ENCODE results near the gene RNF212.
A peak's percentile ranks its signal among the peaks of the same experiment; 100 is the strongest.

Gene RNF212

DNA sequence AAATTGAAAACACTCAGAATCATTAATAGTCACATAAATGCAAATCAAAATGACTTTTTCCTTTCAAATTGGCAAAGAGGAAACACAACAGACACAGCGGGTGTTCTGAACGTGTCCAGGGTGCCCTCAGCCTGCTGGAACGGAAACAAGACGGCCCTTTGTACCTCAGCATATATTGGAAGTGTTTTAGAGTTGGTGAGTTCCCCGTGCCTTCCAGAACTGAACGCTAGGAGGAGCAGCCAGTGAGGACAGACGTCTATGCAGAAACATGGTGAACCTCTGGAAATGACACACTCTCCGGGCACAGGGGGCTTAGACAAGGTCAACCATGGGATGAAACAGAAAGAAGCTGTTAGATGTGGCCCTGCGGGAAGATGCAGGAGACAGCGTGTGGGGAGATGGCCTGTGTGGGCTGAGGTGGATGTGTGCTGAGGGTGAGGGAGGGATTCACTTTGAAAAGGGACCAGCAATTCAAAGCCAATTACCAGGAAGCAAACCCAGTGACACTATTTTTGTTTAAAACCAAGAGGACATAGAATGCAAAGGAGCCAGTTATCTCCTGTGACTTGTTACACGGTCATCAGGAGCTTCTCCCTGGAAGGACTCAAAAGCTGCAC, 40.4 kb downstream of the RNF212 start:
- H3K36me3 ChIP-seq (replicated peaks; ENCODE audit: low read depth, low read length), result no peaks in the 10 kb centered on the region
- no peak overlapping the region for H3K4me3 ChIP-seq (ENCODE audit: low read length)
- no peaks in the 10 kb centered on the region for H3K79me2 ChIP-seq (ENCODE audit: low read length)
- H4K20me1 ChIP-seq (ENCODE audit: insufficient read depth, low read length), result no peaks in the 10 kb centered on the region
- H3K9me3 ChIP-seq (ENCODE audit: insufficient read depth, low read length), result no peaks in the 10 kb centered on the region
- no peak for TF ChIP-seq EZH2phosphoT487 (IDR thresholded peaks at IDR 0.05; ENCODE audit: low read depth)
- TF ChIP-seq, protein P1, sequence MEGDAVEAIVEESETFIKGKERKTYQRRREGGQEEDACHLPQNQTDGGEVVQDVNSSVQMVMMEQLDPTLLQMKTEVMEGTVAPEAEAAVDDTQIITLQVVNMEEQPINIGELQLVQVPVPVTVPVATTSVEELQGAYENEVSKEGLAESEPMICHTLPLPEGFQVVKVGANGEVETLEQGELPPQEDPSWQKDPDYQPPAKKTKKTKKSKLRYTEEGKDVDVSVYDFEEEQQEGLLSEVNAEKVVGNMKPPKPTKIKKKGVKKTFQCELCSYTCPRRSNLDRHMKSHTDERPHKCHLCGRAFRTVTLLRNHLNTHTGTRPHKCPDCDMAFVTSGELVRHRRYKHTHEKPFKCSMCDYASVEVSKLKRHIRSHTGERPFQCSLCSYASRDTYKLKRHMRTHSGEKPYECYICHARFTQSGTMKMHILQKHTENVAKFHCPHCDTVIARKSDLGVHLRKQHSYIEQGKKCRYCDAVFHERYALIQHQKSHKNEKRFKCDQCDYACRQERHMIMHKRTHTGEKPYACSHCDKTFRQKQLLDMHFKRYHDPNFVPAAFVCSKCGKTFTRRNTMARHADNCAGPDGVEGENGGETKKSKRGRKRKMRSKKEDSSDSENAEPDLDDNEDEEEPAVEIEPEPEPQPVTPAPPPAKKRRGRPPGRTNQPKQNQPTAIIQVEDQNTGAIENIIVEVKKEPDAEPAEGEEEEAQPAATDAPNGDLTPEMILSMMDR (IDR thresholded peaks at IDR 0.05; ENCODE audit: low read depth, low read length), result peak; percentile 59
- H3K4me2 ChIP-seq (ENCODE audit: low read length), result no peak overlapping the region
- peaks cover 8% of the 10 kb centered on the region; the same call in 1 of the 2 replicates for H3K27me3 ChIP-seq (ENCODE audit: low read depth, low read length)
- no peaks in the 10 kb centered on the region for H3K4me1 ChIP-seq (ENCODE audit: low read length)
- H3K9ac ChIP-seq (ENCODE audit: low read length), result no peak overlapping the region
- H2AFZ ChIP-seq (ENCODE audit: low read depth, low read length), result no peak overlapping the region
- H3K27ac ChIP-seq (ENCODE audit: low read length), result no peak overlapping the region

DNA sequence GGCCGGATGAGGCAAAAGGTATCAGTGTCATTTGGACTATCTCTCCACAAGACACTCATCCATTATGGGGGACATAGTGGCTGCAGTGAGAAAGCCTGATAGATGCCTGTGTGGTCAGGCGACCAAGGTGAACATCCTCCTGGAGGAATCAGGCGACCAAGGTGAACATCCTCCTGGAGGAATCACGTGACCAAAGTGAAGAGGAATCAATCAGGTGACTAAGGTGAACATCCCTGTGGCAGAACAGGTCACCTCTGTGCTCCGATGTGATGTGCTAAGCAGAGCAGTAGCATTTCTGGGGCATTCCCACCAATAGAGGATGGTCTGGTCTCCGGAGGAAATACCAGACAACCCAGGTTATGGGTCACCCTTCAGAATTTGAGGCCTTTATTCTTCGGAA, 44.0 kb downstream of the RNF212 start:
- H3K4me3 ChIP-seq (ENCODE audit: low read length), result no peak overlapping the region
- no peak overlapping the region for H3K27ac ChIP-seq (ENCODE audit: low read length)
- H3K36me3 ChIP-seq (replicated peaks; ENCODE audit: low read depth, low read length), result no peaks in the 10 kb centered on the region
- H3K9ac ChIP-seq (ENCODE audit: low read length), result no peak overlapping the region
- TF ChIP-seq EZH2phosphoT487 (IDR thresholded peaks at IDR 0.05; ENCODE audit: low read depth), result no peak
- TF ChIP-seq, protein P1 (IDR thresholded peaks at IDR 0.05; ENCODE audit: low read depth, low read length), result no peak
- no peaks in the 10 kb centered on the region for H3K9me3 ChIP-seq (ENCODE audit: insufficient read depth, low read length)
- H3K27me3 ChIP-seq (ENCODE audit: low read depth, low read length), result peaks cover 9% of the 10 kb centered on the region; the same call in 1 of the 2 replicates
- no peaks in the 10 kb centered on the region for H3K79me2 ChIP-seq (ENCODE audit: low read length)
- H2AFZ ChIP-seq (ENCODE audit: low read depth, low read length), result no peak overlapping the region
- H3K4me1 ChIP-seq (ENCODE audit: low read length), result no peaks in the 10 kb centered on the region
- no peak overlapping the region for H3K4me2 ChIP-seq (ENCODE audit: low read length)
- H4K20me1 ChIP-seq (ENCODE audit: insufficient read depth, low read length), result no peaks in the 10 kb centered on the region

DNA sequence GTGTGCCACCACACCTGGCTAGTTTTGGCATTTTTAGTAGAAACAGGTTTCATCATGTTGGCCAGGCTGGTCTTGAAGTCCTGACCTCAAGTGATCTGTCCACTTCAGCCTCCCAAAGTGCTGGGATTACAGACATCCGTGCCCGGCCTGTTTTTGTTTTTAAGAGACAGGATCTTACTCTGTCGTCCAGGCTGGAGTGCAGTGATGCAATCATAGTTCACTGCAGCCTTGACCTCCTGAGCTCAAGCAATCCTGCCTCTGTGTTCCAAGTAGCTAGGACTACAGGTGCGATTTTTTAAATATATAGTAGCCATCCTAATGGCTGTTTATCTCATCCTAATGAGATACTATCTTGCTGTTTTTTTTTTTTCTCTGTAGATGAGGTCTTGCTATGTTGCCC, 47.6 kb downstream of the RNF212 start:
- no peak for TF ChIP-seq EZH2phosphoT487 (IDR thresholded peaks at IDR 0.05; ENCODE audit: low read depth)
- TF ChIP-seq, protein P1 (IDR thresholded peaks at IDR 0.05; ENCODE audit: low read depth, low read length), result no peak
- no peaks in the 10 kb centered on the region for H3K79me2 ChIP-seq (ENCODE audit: low read length)
- H2AFZ ChIP-seq (ENCODE audit: low read depth, low read length), result no peak overlapping the region
- no peaks in the 10 kb centered on the region for H3K9me3 ChIP-seq (ENCODE audit: insufficient read depth, low read length)
- H3K4me1 ChIP-seq (ENCODE audit: low read length), result no peaks in the 10 kb centered on the region
- H3K9ac ChIP-seq (ENCODE audit: low read length), result no peak overlapping the region
- H3K4me3 ChIP-seq (ENCODE audit: low read length), result no peak overlapping the region
- no peak overlapping the region for H3K4me2 ChIP-seq (ENCODE audit: low read length)
- H3K27me3 ChIP-seq (ENCODE audit: low read depth, low read length), result peaks cover 31% of the 10 kb centered on the region
- no peaks in the 10 kb centered on the region for H4K20me1 ChIP-seq (ENCODE audit: insufficient read depth, low read length)
- H3K27ac ChIP-seq (ENCODE audit: low read length), result no peak overlapping the region
- no peaks in the 10 kb centered on the region for H3K36me3 ChIP-seq (replicated peaks; ENCODE audit: low read depth, low read length)

DNA sequence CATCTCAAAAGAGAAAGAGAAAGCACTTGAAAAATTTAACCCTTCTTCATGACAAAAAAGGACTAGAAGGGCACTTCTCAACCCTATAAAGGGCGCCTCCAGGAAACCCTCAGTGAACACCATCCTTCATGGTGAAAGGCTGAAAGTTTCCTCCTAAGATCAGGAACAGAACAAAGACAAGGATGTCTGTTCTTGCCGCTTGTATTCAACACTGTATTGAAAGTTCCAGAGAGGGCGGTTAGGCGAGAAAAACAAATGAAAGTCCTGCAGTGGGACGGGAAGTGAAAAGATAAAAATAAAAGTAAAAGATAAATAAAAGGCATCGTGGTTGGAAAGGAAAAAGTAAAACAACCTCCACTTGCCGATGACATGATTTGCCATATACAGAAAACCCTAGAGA, 50.9 kb downstream of the RNF212 start:
- H3K9ac ChIP-seq (ENCODE audit: low read length), result no peak overlapping the region
- H3K9me3 ChIP-seq (ENCODE audit: insufficient read depth, low read length), result no peaks in the 10 kb centered on the region
- H3K36me3 ChIP-seq (replicated peaks; ENCODE audit: low read depth, low read length), result no peaks in the 10 kb centered on the region
- TF ChIP-seq, protein P1 (IDR thresholded peaks at IDR 0.05; ENCODE audit: low read depth, low read length), result no peak
- TF ChIP-seq EZH2phosphoT487 (IDR thresholded peaks at IDR 0.05; ENCODE audit: low read depth), result no peak
- H3K4me3 ChIP-seq (ENCODE audit: low read length), result no peak overlapping the region
- no peak overlapping the region for H2AFZ ChIP-seq (ENCODE audit: low read depth, low read length)
- no peak overlapping the region for H3K27ac ChIP-seq (ENCODE audit: low read length)
- H3K4me1 ChIP-seq (ENCODE audit: low read length), result no peaks in the 10 kb centered on the region
- H4K20me1 ChIP-seq (ENCODE audit: insufficient read depth, low read length), result no peaks in the 10 kb centered on the region
- H3K79me2 ChIP-seq (ENCODE audit: low read length), result no peaks in the 10 kb centered on the region
- H3K27me3 ChIP-seq (ENCODE audit: low read depth, low read length), result peaks cover 27% of the 10 kb centered on the region
- H3K4me2 ChIP-seq (ENCODE audit: low read length), result no peak overlapping the region

All from OCI-LY3 (cell line).